Pulmonary artery endothelial cell (primary cell): Measurements from ENCODE around the gene OR4C15. TPM values are rescaled to one million over a fixed set of nuclear protein-coding genes. Genes with fewer than 3 reads are reported as not detected.

Source experiments
- DNase-seq: peaks from one replicate; pipeline ENCODE4 v3.0.0-alpha.2; 2011; ENCODE audit warnings: low read depth, low spot score
- total RNA-seq: library from RNA; depleted of rRNA; stranded (reverse); fragments of >200 nt; gene quantifications from 2 replicates; pipeline ENCODE4 v1.2.3, GENCODE V29; 2014

OR4C15 gene
- total RNA-seq: not detected in 2 replicates

DNA sequence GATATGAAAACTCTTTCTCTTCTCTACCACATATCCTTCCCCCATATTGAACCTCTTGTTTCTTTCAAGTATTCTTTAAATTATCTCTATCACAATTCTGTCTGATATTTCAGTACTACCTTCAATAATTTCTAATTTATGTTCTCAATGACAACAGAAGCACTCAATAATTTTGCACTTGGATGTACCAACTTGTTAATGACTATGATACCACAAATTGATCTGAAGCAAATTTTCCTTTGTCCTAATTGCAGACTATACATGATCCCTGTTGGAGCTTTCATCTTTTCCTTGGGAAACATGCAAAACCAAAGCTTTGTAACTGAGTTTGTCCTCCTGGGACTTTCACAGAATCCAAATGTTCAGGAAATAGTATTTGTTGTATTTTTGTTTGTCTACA is at the start of gene OR4C15:
TSS of gene OR4C15 (plus strand) at position 301 of the 400 bp plus-strand sequence. CDS start at position 301, 0 bp downstream.
- DNase-seq: no peak

DNA sequence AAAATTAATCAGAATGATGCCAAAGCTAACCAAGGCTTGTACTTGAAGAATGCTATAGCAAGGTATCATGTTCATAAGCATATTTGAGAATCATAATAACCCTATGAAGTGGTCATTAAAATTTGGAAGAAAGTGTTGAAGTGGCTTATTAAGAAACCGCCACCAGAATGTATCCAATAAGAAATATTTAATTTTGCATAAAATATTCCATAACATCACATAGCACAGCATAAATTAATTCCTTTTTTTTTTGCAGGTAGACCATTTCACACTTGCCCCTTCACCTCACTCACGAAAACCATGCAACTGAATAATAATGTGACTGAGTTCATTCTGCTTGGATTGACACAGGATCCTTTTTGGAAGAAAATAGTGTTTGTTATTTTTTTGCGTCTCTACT is 17.6 kb downstream of the OR4C15 start, which contains the start of gene OR4C16:
TSS of gene OR4C16 (plus strand) at position 301 of the 400 bp plus-strand sequence. CDS start at position 301, 0 bp downstream.
- no peak for DNase-seq

DNA sequence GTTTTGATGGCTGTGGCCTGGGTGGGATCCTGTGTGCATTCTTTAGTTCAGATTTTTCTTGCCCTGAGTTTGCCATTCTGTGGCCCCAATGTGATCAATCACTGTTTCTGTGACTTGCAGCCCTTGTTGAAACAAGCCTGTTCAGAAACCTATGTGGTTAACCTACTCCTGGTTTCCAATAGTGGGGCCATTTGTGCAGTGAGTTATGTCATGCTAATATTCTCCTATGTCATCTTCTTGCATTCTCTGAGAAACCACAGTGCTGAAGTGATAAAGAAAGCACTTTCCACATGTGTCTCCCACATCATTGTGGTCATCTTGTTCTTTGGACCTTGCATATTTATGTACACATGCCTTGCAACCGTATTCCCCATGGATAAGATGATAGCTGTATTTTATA is 18.3 kb downstream of the OR4C15 start:
- DNase-seq: no peak

Other genes with a start within 250 kb of the OR4C15 start
- not detected in 2 replicates for gene OR4A16, start 211.3 kb upstream of the OR4C15 start, total RNA-seq
- gene OR4A15, start 186.5 kb upstream of the OR4C15 start, total RNA-seq: not detected in 2 replicates
- gene OR4C16, start 17.7 kb downstream of the OR4C15 start, total RNA-seq: not detected in 2 replicates
- gene OR4C11, start 53.2 kb downstream of the OR4C15 start, total RNA-seq: not detected in 2 replicates
- not detected in 2 replicates for gene OR4P4, start 80.6 kb downstream of the OR4C15 start, total RNA-seq
- gene OR4S2, start 93.9 kb downstream of the OR4C15 start, total RNA-seq: not detected in 2 replicates
- not detected in 2 replicates for gene OR4C6, start 107.7 kb downstream of the OR4C15 start, total RNA-seq
- gene OR5D13, start 219.0 kb downstream of the OR4C15 start, total RNA-seq: not detected in 2 replicates
- gene OR5D14, start 241.1 kb downstream of the OR4C15 start, total RNA-seq: not detected in 2 replicates